GM20431 (cell line): ENCODE results near the gene CPNE6.

ENCODE experiments used
- in situ Hi-C: fragments of 300-500 bp; cut with MseI, MboI; formaldehyde crosslinking; loops from one replicate; pipeline ENCODE4 v1.15.0; 2020; ENCODE audit warnings: low sequenced_read_pairs; ENCODE audit not compliant: unreplicated experiment

Gene CPNE6

GRCh38 chr14:24081739-24082211 lies 10.4 kb downstream of the CPNE6 start:
- in situ Hi-C loops = no loop called here

DNA sequence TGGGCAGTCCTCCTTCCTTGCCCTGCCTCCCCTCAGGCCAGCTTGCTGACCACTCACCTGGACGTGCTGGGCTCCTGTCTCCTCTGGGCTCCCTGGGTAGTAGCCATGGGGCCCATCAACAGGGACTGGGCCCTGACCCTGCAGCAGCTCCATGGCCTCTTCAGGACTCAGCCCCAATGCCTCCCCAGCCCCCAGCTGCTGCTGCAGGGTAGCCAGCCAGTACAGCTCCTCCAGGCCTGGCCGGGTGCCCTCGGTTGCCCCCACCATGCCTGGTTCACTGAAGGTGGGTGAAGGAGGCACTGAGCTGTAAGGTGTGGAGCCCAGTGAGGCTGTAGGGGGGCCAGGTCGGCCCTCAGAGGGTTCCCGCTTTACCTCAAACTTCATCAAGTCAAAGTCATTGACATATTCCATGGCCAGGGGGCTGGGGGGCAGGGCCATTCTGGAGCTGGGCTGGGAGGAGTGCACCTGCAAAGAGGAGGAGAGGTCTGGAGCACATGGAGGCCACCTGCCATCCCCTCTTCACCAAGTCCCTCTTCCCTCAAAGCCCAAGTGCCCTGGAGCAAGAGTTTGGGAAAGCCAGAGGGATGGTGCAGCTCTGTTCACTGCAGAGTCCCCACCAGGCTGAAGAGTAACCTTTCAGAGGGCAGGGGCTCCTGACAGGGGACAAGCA lies 11.2 kb downstream of the CPNE6 start:
- in situ Hi-C loops = no loop called here

DNA sequence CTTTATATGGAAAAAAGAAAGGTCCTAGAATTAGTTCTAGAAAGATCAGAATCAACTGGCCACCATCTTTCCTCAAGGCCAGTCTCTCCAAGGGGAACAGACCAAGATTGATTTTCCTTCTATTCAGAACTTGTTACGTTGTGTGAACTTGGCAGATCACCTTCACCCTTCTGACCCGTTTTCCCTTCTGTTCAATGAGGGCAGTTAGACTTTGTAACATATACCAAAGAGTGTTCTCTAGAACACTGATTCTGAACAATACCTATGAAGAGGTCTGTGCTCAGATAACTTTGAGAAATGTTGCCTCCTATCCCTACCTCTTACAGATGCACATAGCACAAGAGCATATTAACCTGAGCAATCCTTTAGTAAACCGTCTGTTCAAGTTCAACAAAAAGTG lies 12.1 kb downstream of the CPNE6 start:
- in situ Hi-C loops = no loop called here

DNA sequence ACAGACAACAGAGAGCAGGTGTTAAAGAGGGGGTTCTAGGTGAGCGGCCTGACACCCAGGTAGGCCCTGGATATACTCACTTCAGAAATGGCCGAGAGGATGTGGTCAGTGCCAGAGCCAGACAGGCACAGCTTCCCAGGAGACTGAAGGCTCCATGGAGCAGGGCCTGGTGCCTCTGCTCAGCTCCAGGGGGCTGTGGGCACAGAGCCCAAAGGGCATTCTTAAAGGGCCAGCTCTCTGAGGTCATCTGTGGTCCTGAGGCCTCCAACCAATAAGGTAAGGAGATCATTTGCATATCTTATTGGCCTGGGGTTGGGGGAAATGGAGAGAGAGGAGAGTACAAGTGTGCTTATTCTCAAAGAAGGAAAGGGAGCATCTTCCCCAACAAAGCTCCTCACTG lies 13.1 kb downstream of the CPNE6 start:
- in situ Hi-C loops = no loop called here

DNA sequence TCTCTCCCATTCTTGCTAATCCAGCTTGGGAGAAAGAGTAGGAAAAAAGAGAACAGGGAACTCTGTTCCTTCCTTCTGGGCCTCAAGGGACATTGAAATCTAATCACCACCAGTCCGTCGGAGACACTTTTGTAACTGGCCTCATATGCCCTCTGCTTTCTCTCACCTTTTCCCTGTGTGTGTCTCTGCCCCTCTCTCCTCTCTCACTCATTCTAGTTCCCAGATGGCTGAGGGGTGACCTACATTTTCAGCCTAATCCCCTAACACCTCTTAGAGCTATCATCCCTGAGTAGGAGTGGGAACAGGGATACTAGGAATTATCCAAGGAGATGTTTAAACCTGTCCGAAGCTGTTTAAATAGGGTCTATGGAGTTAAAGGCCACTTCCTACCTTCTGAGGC lies 13.9 kb downstream of the CPNE6 start:
- in situ Hi-C loops = no loop called here

DNA sequence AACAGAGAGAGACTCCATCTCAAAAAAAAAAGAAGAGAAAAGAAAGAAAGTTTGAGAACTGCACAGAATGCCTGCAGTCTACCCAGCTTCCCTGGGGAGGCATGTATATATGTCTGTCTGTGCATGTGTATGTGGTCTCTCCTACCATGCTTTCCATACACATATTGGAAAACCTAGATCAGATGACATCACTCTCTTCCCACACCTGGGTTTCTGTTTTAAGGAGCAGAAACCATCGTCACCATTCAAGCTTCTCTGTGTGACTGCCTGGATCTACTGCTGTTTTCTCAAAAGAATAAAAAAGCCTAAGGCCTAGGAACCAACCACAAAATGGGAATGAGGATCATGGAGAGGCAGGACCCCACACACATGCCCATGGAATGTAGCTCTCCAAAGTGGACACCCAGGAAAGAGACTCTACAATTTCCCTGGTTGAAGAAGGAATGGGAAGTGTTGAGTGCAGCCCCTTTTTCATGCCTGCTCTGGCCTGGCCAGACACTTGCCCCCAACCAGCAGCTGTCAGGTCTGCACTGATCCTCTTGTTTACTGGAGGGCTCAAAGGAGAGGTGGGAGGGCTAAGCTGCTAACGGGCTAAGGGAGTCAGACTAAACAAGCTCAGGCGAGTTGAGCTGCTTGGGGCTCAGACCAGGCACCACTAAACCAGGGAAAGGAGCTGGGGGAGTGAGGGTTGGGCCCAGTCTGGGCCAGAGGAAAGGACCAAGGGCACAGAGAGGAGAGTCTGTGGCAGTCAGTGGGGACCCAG lies 15.0 kb downstream of the CPNE6 start:
- in situ Hi-C loops = no loop called here

DNA sequence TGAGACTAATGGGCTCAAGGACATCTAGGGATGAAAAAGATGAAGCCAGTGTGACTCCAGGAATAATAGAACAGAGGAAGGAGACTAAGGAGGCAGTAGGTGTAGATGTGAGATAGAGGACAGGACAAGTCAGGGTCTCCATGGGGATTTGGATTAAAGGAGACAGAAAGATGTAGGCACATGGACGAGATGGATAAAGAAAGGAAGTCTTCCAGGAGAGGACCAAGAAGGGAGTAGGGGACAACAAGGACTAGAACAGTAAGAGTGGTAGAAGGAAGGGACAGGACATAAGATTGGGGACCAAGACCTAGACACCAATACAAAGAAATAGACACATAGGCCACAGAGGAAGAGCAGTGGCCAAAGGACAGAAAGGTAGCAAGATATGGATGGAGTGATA lies 15.6 kb downstream of the CPNE6 start:
- in situ Hi-C loops = no loop called here

GRCh38 chr14:24088095-24088494 lies 16.7 kb downstream of the CPNE6 start:
- in situ Hi-C loops = no loop called here

DNA sequence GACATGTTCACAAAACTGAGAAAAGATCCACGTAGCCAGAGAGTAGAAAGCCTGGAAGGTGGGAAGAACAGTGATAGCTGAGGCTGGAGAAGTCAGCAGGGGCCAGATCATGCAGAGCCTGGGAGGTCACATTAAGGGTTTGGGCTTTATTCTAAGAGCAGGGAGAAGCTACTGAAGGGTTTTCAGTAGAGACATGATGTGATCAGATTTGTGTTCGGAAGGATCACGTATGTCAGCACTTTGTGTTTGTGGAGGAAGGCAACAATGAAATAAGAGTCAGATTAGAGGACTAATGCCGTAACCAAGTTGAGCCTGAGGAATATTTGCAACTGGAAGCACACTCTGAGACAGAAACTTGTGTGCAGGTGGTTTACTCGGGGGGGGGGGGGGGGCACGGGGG lies 18.5 kb downstream of the CPNE6 start:
- in situ Hi-C loops = no loop called here

GRCh38 chr14:24092110-24092504 lies 20.7 kb downstream of the CPNE6 start:
- in situ Hi-C loops = no loop called here

DNA sequence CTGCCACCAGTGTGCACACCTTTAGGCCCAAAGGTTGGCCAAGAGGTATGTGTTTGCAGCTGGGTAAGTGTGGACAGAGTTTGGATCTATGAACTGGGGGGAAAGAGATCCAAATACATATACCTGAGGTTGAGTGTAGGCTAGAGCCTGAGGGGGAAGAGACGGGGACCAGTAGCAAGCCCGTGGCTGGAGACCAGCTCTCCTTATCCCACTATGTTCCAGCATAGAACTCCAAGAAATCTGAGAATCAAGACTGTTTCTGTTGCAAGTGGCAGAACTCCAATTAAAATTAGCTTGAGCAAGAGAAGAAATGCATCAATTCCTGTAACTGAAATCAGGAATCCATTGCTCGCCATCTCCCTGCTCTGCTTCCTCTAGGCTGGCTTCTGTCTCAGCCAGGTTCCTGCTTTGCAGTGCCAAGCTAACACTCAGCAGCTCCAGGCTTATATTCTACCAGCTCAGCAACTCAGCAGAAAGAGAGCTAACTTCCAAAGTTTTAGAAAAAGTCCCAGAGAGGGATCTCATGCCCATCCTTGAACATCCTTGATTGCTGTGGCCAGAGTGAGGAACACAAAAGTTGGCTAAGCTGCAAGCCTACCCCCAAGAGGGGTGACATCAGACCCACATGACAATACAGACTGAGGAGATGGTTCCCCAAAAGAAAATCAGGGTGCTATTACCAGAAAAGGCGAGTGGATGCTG lies 21.3 kb downstream of the CPNE6 start:
- in situ Hi-C loops = no loop called here

- in situ Hi-C loops = no loop called here
Measured at GRCh38 chr14:24093207-24093900, 22.0 kb downstream of the CPNE6 start.

- in situ Hi-C loops = no loop called here
Measured at GRCh38 chr14:24093901-24094840, 22.8 kb downstream of the CPNE6 start, which contains the start of gene PCK2. TSS of gene PCK2 (plus strand) at chr14:24094311. CDS start at chr14:24094406, 95 bp downstream.

- in situ Hi-C loops = no loop called here
Measured at GRCh38 chr14:24094841-24095270, 23.5 kb downstream of the CPNE6 start.

DNA sequence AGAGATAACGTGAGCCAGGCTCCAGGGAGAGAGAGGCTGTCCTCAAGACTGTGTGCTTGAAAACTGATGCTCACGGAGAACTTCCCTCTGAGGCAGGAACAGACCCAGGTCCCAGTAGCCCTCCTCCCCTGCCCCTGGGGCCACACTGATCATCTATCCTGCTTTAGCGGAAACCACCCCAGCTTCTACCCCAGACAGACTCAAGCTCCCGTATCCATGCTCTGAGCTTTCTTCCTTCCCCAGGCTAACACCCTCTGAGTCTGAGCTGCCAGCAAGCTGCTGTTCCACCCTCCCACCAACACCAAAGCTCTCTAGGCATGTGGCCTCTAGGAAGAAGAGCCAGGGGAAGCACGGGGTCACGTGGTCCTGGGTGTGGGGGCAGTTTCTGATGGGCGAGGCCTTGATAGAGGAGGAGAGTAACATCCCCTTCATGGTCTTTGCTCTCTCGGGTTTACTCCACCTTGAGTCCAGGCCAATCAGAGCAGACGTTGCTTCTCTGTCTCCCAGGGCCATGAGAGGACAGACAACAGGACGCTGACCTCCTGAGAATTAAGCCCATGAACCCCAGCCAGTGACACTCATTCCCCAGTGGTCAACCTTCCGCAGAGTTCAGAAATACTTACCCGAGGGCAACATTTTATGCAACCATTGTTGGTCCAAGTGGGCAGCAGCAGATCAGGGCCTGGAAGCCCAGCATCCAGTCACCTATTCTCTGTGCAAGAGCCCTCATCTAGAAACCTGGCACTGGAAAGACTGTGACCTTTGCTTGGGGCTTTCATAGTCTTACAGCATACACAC lies 24.1 kb downstream of the CPNE6 start:
- in situ Hi-C loops = no loop called here

DNA sequence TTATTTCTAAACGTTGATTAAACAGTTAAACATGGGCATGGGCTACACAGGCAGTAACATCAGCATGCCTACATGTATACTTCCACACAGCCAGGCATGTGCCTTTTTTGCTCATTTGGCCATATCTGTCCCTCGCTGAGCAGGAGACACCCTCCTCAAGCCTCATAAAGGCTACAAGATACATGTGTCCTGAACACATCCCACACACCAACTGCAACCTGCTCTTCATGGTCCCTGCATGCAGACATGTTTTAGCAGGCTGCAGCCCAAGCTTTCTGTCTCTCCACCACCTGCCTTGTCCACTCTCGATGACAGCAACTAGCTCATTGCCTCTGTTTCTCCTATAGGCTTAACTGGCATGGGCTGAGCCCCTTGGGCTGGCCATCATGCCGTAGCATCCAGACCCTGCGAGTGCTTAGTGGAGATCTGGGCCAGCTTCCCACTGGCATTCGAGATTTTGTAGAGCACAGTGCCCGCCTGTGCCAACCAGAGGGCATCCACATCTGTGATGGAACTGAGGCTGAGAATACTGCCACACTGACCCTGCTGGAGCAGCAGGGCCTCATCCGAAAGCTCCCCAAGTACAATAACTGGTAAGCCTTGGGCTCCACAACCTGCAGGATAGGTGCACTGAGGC lies 25.3 kb downstream of the CPNE6 start:
- in situ Hi-C loops = no loop called here

DNA sequence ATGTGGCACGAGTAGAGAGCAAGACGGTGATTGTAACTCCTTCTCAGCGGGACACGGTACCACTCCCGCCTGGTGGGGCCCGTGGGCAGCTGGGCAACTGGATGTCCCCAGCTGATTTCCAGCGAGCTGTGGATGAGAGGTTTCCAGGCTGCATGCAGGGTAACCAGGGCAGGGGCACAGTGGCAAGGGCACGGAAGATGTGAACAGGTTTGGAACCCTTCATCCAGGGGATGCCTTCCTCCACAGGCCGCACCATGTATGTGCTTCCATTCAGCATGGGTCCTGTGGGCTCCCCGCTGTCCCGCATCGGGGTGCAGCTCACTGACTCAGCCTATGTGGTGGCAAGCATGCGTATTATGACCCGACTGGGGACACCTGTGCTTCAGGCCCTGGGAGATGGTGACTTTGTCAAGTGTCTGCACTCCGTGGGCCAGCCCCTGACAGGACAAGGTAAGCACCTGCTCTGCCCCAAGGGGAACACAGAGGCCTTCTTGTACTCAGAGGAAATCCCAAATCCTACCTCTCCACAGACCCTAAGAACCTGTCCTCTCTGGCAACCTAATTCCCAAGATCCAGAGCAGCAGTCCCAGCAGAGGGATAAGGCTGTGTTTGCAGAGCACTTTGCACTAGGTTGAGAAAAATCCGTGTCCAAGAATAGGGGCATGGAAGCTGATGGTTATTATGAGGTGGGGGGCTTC lies 27.0 kb downstream of the CPNE6 start:
- in situ Hi-C loops = no loop called here
